ENCODE measurements around the gene VPS26A.
"Not testable (repeated sequence)": the region's sequence is repeated elsewhere in the genome, so short reads cannot be mapped to it uniquely, and the experiment has no call there.

The VPS26A gene

GRCh38 chr10:69124563-69125268, 738 bp downstream of the VPS26A start:
- Mint-ChIP-seq H3K4me3 (peak overlapping the region; percentile 93), H3K36me3 (no peaks in the 10 kb centered on the region), H3K27ac (peak overlapping the region; percentile 97), H3K9me3 (no peaks in the 10 kb centered on the region), H3K27me3 (no peaks in the 10 kb centered on the region), H3K4me1 (peaks cover 6% of the 10 kb centered on the region)
- DNase-seq (ENCODE audit: low spot score in 2 of 2) (peak; percentile 20 to 29), ATAC-seq (ENCODE audit: low read depth) (peak; percentile 8)

- no peaks in the 10 kb centered on the region for H3K36me3 Mint-ChIP-seq
- H3K4me3 Mint-ChIP-seq, result no peak overlapping the region
- no peaks in the 10 kb centered on the region for H3K27me3 Mint-ChIP-seq
- no peak for ATAC-seq (ENCODE audit: low read depth)
- DNase-seq (ENCODE audit: low spot score in 2 of 2), result no peak
- no peaks in the 10 kb centered on the region for H3K9me3 Mint-ChIP-seq
- H3K4me1 Mint-ChIP-seq, result peaks cover 10% of the 10 kb centered on the region
- H3K27ac Mint-ChIP-seq, result no peak overlapping the region
Measured at GRCh38 chr10:69125554-69125953, 1.6 kb downstream of the VPS26A start.

- no peak for DNase-seq (ENCODE audit: low spot score in 2 of 2)
Measured at GRCh38 chr10:69130251-69130650, 6.3 kb downstream of the VPS26A start.

GRCh38 chr10:69139961-69140360, 16.0 kb downstream of the VPS26A start:
- ATAC-seq (ENCODE audit: low read depth) (no peak), DNase-seq (ENCODE audit: low spot score in 2 of 2) (no peak)
- Mint-ChIP-seq H3K27me3 (no peaks in the 10 kb centered on the region), H3K9me3 (no peaks in the 10 kb centered on the region), H3K27ac (no peak overlapping the region), H3K36me3 (peaks cover 12% of the 10 kb centered on the region), H3K4me1 (peaks cover 19% of the 10 kb centered on the region), H3K4me3 (no peak overlapping the region)

More at GRCh38 chr10:69130251-69130650, 6.3 kb downstream of the VPS26A start:
- H3K4me3 Mint-ChIP-seq, result no peak overlapping the region
- H3K9me3 Mint-ChIP-seq, result no peaks in the 10 kb centered on the region
- peaks cover 14% of the 10 kb centered on the region for H3K4me1 Mint-ChIP-seq
- ATAC-seq (ENCODE audit: low read depth), result no peak
- peak overlapping the region; percentile 66 for H3K27ac Mint-ChIP-seq
- peaks cover 4% of the 10 kb centered on the region for H3K36me3 Mint-ChIP-seq
- no peaks in the 10 kb centered on the region for H3K27me3 Mint-ChIP-seq

- Mint-ChIP-seq H3K4me3 (no peak overlapping the region), H3K27me3 (no peaks in the 10 kb centered on the region), H3K4me1 (peaks cover 22% of the 10 kb centered on the region), H3K27ac (no peak overlapping the region), H3K36me3 (peaks cover 10% of the 10 kb centered on the region), H3K9me3 (no peaks in the 10 kb centered on the region)
- DNase-seq (ENCODE audit: low spot score in 2 of 2), result no peak
- no peak for ATAC-seq (ENCODE audit: low read depth)
Measured at GRCh38 chr10:69141304-69141703, 17.3 kb downstream of the VPS26A start.

GRCh38 chr10:69142074-69142473, 18.1 kb downstream of the VPS26A start:
- not testable (repeated sequence) for H3K4me3 Mint-ChIP-seq; DNase-seq (ENCODE audit: low spot score in 2 of 2); ATAC-seq (ENCODE audit: low read depth); H3K27me3 Mint-ChIP-seq; H3K27ac Mint-ChIP-seq; H3K9me3 Mint-ChIP-seq
- Mint-ChIP-seq H3K36me3 (peaks cover 13% of the 10 kb centered on the region), H3K4me1 (peaks cover 25% of the 10 kb centered on the region)

- Mint-ChIP-seq H3K36me3 (peaks cover 10% of the 10 kb centered on the region), H3K27me3 (no peaks in the 10 kb centered on the region), H3K4me1 (peaks cover 23% of the 10 kb centered on the region), H3K27ac (no peak overlapping the region), H3K4me3 (no peak overlapping the region), H3K9me3 (no peaks in the 10 kb centered on the region)
- ATAC-seq (ENCODE audit: low read depth) (no peak), DNase-seq (ENCODE audit: low spot score in 2 of 2) (no peak)
Measured at GRCh38 chr10:69142983-69143382, 19.0 kb downstream of the VPS26A start.

- H3K27ac Mint-ChIP-seq, result no peak overlapping the region
- H3K9me3 Mint-ChIP-seq, result no peaks in the 10 kb centered on the region
- H3K4me1 Mint-ChIP-seq, result peaks cover 17% of the 10 kb centered on the region
- ATAC-seq (ENCODE audit: low read depth), result no peak
- no peak overlapping the region for H3K4me3 Mint-ChIP-seq
- no peak for DNase-seq (ENCODE audit: low spot score in 2 of 2)
- no peaks in the 10 kb centered on the region for H3K27me3 Mint-ChIP-seq
- peaks cover 10% of the 10 kb centered on the region for H3K36me3 Mint-ChIP-seq
Measured at GRCh38 chr10:69145329-69145728, 21.4 kb downstream of the VPS26A start.

GRCh38 chr10:69145864-69146263, 21.9 kb downstream of the VPS26A start:
- ATAC-seq (ENCODE audit: low read depth), result no peak
- Mint-ChIP-seq H3K4me3 (no peak overlapping the region), H3K27me3 (no peaks in the 10 kb centered on the region), H3K27ac (no peak overlapping the region), H3K4me1 (peaks cover 15% of the 10 kb centered on the region), H3K36me3 (peaks cover 10% of the 10 kb centered on the region), H3K9me3 (no peaks in the 10 kb centered on the region)
- DNase-seq (ENCODE audit: low spot score in 2 of 2), result no peak

- H3K4me1 Mint-ChIP-seq, result peaks cover 14% of the 10 kb centered on the region
- peaks cover 10% of the 10 kb centered on the region for H3K36me3 Mint-ChIP-seq
- H3K27me3 Mint-ChIP-seq, result no peaks in the 10 kb centered on the region
- no peaks in the 10 kb centered on the region for H3K9me3 Mint-ChIP-seq
- no peak overlapping the region for H3K4me3 Mint-ChIP-seq
- no peak overlapping the region for H3K27ac Mint-ChIP-seq
- ATAC-seq (ENCODE audit: low read depth) (no peak), DNase-seq (ENCODE audit: low spot score in 2 of 2) (no peak)
Measured at GRCh38 chr10:69146759-69147158, 22.8 kb downstream of the VPS26A start.

- Mint-ChIP-seq H3K27ac (no peak overlapping the region), H3K4me1 (no peaks in the 10 kb centered on the region), H3K27me3 (no peaks in the 10 kb centered on the region), H3K36me3 (peaks cover 2% of the 10 kb centered on the region), H3K9me3 (no peaks in the 10 kb centered on the region), H3K4me3 (no peak overlapping the region)
- DNase-seq (ENCODE audit: low spot score in 2 of 2) (no peak), ATAC-seq (ENCODE audit: low read depth) (no peak)
Measured at GRCh38 chr10:69151984-69152383, 28.0 kb downstream of the VPS26A start.

- no peaks in the 10 kb centered on the region for H3K27me3 Mint-ChIP-seq
- H3K36me3 Mint-ChIP-seq, result peaks cover 3% of the 10 kb centered on the region
- H3K9me3 Mint-ChIP-seq, result no peaks in the 10 kb centered on the region
- no peak overlapping the region for H3K27ac Mint-ChIP-seq
- H3K4me3 Mint-ChIP-seq, result no peak overlapping the region
- no peaks in the 10 kb centered on the region for H3K4me1 Mint-ChIP-seq
- ATAC-seq (ENCODE audit: low read depth) (no peak), DNase-seq (ENCODE audit: low spot score in 2 of 2) (no peak)
Measured at GRCh38 chr10:69153227-69153626, 29.2 kb downstream of the VPS26A start.

GRCh38 chr10:69160809-69161241, 36.8 kb downstream of the VPS26A start:
- Mint-ChIP-seq H3K27ac (no peak overlapping the region), H3K9me3 (no peaks in the 10 kb centered on the region), H3K36me3 (peaks cover 11% of the 10 kb centered on the region), H3K4me3 (no peak overlapping the region), H3K27me3 (no peaks in the 10 kb centered on the region), H3K4me1 (no peaks in the 10 kb centered on the region)
- ATAC-seq (ENCODE audit: low read depth) (no peak), DNase-seq (ENCODE audit: low spot score in 2 of 2) (no peak)

GRCh38 chr10:69168493-69168892, 44.5 kb downstream of the VPS26A start:
- Mint-ChIP-seq H3K9me3 (no peaks in the 10 kb centered on the region), H3K4me1 (no peaks in the 10 kb centered on the region), H3K27me3 (no peaks in the 10 kb centered on the region), H3K27ac (no peak overlapping the region), H3K36me3 (peaks cover 12% of the 10 kb centered on the region), H3K4me3 (no peak overlapping the region)
- no peak for DNase-seq (ENCODE audit: low spot score in 2 of 2)
- ATAC-seq (ENCODE audit: low read depth), result no peak

All from memory B cell (primary cell).